Chondrocyte (in vitro differentiated cells): Measurements from ENCODE around the gene NUDT22. TPM values are rescaled to one million over a fixed set of nuclear protein-coding genes. Genes with fewer than 3 reads are reported as not detected.

Source experiments
- DNase-seq: peaks from one replicate; pipeline ENCODE4 v3.0.0; 2021; ENCODE audit warnings: mixed read lengths, low spot score
- H3K27ac Mint-ChIP-seq: one replicate; pipeline ENCODE4 v1.8.0; 2021; ENCODE audit warnings: mild to moderate bottlenecking, moderate library complexity, mixed read lengths; ENCODE audit not compliant: unreplicated experiment
- H3K27me3 Mint-ChIP-seq: 2 replicates; pipeline ENCODE4 v1.8.0; 2021; ENCODE audit warnings: low read depth, mixed read lengths
- H3K36me3 Mint-ChIP-seq: 2 replicates; pipeline ENCODE4 v1.8.0; 2021; ENCODE audit warnings: low read depth, mixed read lengths
- H3K4me1 Mint-ChIP-seq: 2 replicates; pipeline ENCODE4 v1.8.0; 2021; ENCODE audit warnings: low read depth, mild to moderate bottlenecking, mixed read lengths
- H3K4me3 Mint-ChIP-seq: one replicate; pipeline ENCODE4 v1.8.0; 2021; ENCODE audit warnings: mild to moderate bottlenecking, moderate library complexity, mixed read lengths; ENCODE audit not compliant: unreplicated experiment
- H3K9me3 Mint-ChIP-seq: 2 replicates; pipeline ENCODE4 v1.8.0; 2021; ENCODE audit warnings: low read depth, mixed read lengths
- CTCF ChIP-seq: fragments of 200-600 bp; sonication (generic); IDR thresholded peaks from 2 replicates; pipeline ENCODE4 v1.5.0; 2021; ENCODE audit warnings: antibody characterized with exemption, mild to moderate bottlenecking, moderate library complexity
- total RNA-seq: library from RNA; stranded (reverse); gene quantifications from 3 replicates; pipeline ENCODE4 v1.2.1, GENCODE V29; 2021

Gene NUDT22
- total RNA-seq, 1 donor from 2014 or later: 42.1 TPM

GRCh38 chr11:64241491-64242374, 15.7 kb downstream of the NUDT22 start:
- TF ChIP-seq CTCF: no peak
- Mint-ChIP-seq H3K4me1 (peaks cover 37% of the 10 kb centered on the region), H3K9me3 (no peaks in the 10 kb centered on the region), H3K27me3 (no peaks in the 10 kb centered on the region), H3K4me3 (peak overlapping the region; percentile 87), H3K27ac (peak overlapping the region; percentile 95), H3K36me3 (peaks cover 12% of the 10 kb centered on the region)
- DNase-seq: peak; percentile 100

GRCh38 chr11:64243236-64243854, 17.3 kb downstream of the NUDT22 start:
- Mint-ChIP-seq H3K27ac (peak overlapping the region; percentile 66), H3K9me3 (no peaks in the 10 kb centered on the region)
- DNase-seq: no peak

GRCh38 chr11:64244107-64244506, 18.0 kb downstream of the NUDT22 start:
- Mint-ChIP-seq H3K27ac (peak overlapping the region; percentile 66), H3K9me3 (no peaks in the 10 kb centered on the region), H3K4me3 (peak overlapping the region; percentile 89), H3K27me3 (no peaks in the 10 kb centered on the region), H3K4me1 (peaks cover 44% of the 10 kb centered on the region), H3K36me3 (peaks cover 4% of the 10 kb centered on the region)
- DNase-seq: no peak
- TF ChIP-seq CTCF: no peak

More at GRCh38 chr11:64243236-64243854, 17.3 kb downstream of the NUDT22 start:
- H3K4me1 Mint-ChIP-seq: peaks cover 44% of the 10 kb centered on the region
- H3K27me3 Mint-ChIP-seq: no peaks in the 10 kb centered on the region
- H3K36me3 Mint-ChIP-seq: peaks cover 5% of the 10 kb centered on the region
- no peak for TF ChIP-seq CTCF
- H3K4me3 Mint-ChIP-seq: peak overlapping the region; percentile 39

- H3K36me3 Mint-ChIP-seq: peaks cover 4% of the 10 kb centered on the region
- peak overlapping the region; percentile 89 for H3K4me3 Mint-ChIP-seq
- peaks cover 41% of the 10 kb centered on the region for H3K4me1 Mint-ChIP-seq
- no peaks in the 10 kb centered on the region for H3K27me3 Mint-ChIP-seq
- no peaks in the 10 kb centered on the region for H3K9me3 Mint-ChIP-seq
- TF ChIP-seq CTCF: no peak
- no peak for DNase-seq
- peak overlapping the region; percentile 97 for H3K27ac Mint-ChIP-seq
Observed at GRCh38 chr11:64244966-64245365, 18.9 kb downstream of the NUDT22 start.

GRCh38 chr11:64245401-64245796, 19.3 kb downstream of the NUDT22 start:
- Mint-ChIP-seq H3K4me1 (peaks cover 36% of the 10 kb centered on the region), H3K36me3 (peaks cover 4% of the 10 kb centered on the region), H3K9me3 (no peaks in the 10 kb centered on the region), H3K27ac (peak overlapping the region; percentile 97), H3K27me3 (no peaks in the 10 kb centered on the region), H3K4me3 (peak overlapping the region; percentile 89)
- no peak for TF ChIP-seq CTCF
- no peak for DNase-seq
